ENCODE results near the gene BICD1. TPM values are rescaled to one million over a fixed set of nuclear protein-coding genes. Genes with fewer than 3 reads are reported as not detected.

Gene BICD1
- total RNA-seq, 4 donors from 2014 or later: 1.5 to 4.5 (median 2.4) TPM

GRCh38 chr12:32402170-32402569 is 295.5 kb downstream of the BICD1 start:
- no peak for DNase-seq (ENCODE audit: low spot score in 2 of 2)
- TF ChIP-seq POLR2A (IDR thresholded peaks at IDR 0.05): no peak
- no peak for TF ChIP-seq CTCF (IDR thresholded peaks at IDR 0.05)
- H3K4me3 ChIP-seq (ENCODE audit: low read depth, poor library complexity, severe bottlenecking): no peak overlapping the region
- 87 to 89% methylated on average over 10 of the region's 10 CpGs for WGBS, 2 donors
- intact Hi-C loops (cut with DNase I; ENCODE audit: low total_unique reads): no loop called here

GRCh38 chr12:32402946-32403345 is 296.3 kb downstream of the BICD1 start:
- 24 to 42% methylated on average over 1 of the region's 1 CpG for WGBS, 2 donors
- no peak overlapping the region for H3K4me3 ChIP-seq (ENCODE audit: low read depth, poor library complexity, severe bottlenecking)
- TF ChIP-seq POLR2A (IDR thresholded peaks at IDR 0.05): no peak
- TF ChIP-seq CTCF (IDR thresholded peaks at IDR 0.05): no peak
- no peak for DNase-seq (ENCODE audit: low spot score in 2 of 2)
- intact Hi-C loops (cut with DNase I; ENCODE audit: low total_unique reads): no loop called here

- no peak overlapping the region for H3K4me3 ChIP-seq (ENCODE audit: low read depth, poor library complexity, severe bottlenecking)
- no peak for TF ChIP-seq POLR2A (IDR thresholded peaks at IDR 0.05)
- TF ChIP-seq CTCF (IDR thresholded peaks at IDR 0.05): no peak
- DNase-seq (ENCODE audit: low spot score in 2 of 2): no peak
- intact Hi-C loops (cut with DNase I; ENCODE audit: low total_unique reads): no loop called here
- WGBS, 2 donors: 94 to 96% methylated on average over 3 of the region's 3 CpGs
Observed at GRCh38 chr12:32407795-32408194, 301.1 kb downstream of the BICD1 start.

- no peak for TF ChIP-seq CTCF (IDR thresholded peaks at IDR 0.05)
- no peak for TF ChIP-seq POLR2A (IDR thresholded peaks at IDR 0.05)
- no peak for DNase-seq (ENCODE audit: low spot score in 2 of 2)
- H3K4me3 ChIP-seq (ENCODE audit: low read depth, poor library complexity, severe bottlenecking): no peak overlapping the region
- WGBS, 2 donors: 76% methylated on average over 3 of the region's 3 CpGs
- intact Hi-C loops (cut with DNase I; ENCODE audit: low total_unique reads): no loop called here
Observed at GRCh38 chr12:32413412-32413811, 306.8 kb downstream of the BICD1 start.

- WGBS, 2 donors: 97 to 98% methylated on average over 5 of the region's 5 CpGs
- intact Hi-C loops (cut with DNase I; ENCODE audit: low total_unique reads): no loop called here
- no peak for DNase-seq (ENCODE audit: low spot score in 2 of 2)
- TF ChIP-seq CTCF (IDR thresholded peaks at IDR 0.05) (no peak), POLR2A (IDR thresholded peaks at IDR 0.05) (no peak)
- H3K4me3 ChIP-seq (ENCODE audit: low read depth, poor library complexity, severe bottlenecking): no peak overlapping the region
Observed at GRCh38 chr12:32418221-32418620, 311.6 kb downstream of the BICD1 start.

GRCh38 chr12:32418903-32419519 is 312.4 kb downstream of the BICD1 start:
- 69 to 85% methylated on average over 4 to 5 of the region's 5 CpGs for WGBS, 2 donors
- no peak for DNase-seq (ENCODE audit: low spot score in 2 of 2)
- H3K4me3 ChIP-seq (ENCODE audit: low read depth, poor library complexity, severe bottlenecking): no peak overlapping the region
- intact Hi-C loops (cut with DNase I; ENCODE audit: low total_unique reads): no loop called here
- TF ChIP-seq CTCF (IDR thresholded peaks at IDR 0.05): no peak
- no peak for TF ChIP-seq POLR2A (IDR thresholded peaks at IDR 0.05)
